Activated naive CD8-positive, alpha-beta T cell treated with anti-CD3 and anti-CD28 coated beads, Interleukin-2, amount 10 ng/mL, durations not matched to agents 7 days and 5 days (primary cell): ENCODE measurements around the gene TAS2R40. TPM values are rescaled to one million over a fixed set of nuclear protein-coding genes. Genes with fewer than 3 reads are reported as not detected.
"Not testable (repeated sequence)": the region's sequence is repeated elsewhere in the genome, so short reads cannot be mapped to it uniquely, and the experiment has no call there.

Experiments used
- ATAC-seq: fragments of 150-1000 bp; cut with Tn5 transposase; one replicate; pipeline ENCODE4 v1.10.0; 2021; ENCODE audit warnings: low read depth, moderate library complexity
- POLR2A ChIA-PET: fragments of 350-600 bp; sonication (Branson Sonifier 250); formaldehyde crosslinking; loops from one replicate; lab custom pipeline; 2021; ENCODE audit warnings: antibody characterized with exemption; lab: Charles Lee
- DNase-seq: peaks from one replicate; pipeline ENCODE4 v3.0.0; 2021
- H3K27ac Mint-ChIP-seq: one replicate; pipeline ENCODE4 v1.8.0; 2022; ENCODE audit warnings: mild to moderate bottlenecking, mixed read lengths
- H3K27me3 Mint-ChIP-seq: one replicate; pipeline ENCODE4 v1.8.0; 2022; ENCODE audit warnings: mild to moderate bottlenecking, moderate library complexity, mixed read lengths
- H3K36me3 Mint-ChIP-seq: one replicate; pipeline ENCODE4 v1.8.0; 2021; ENCODE audit warnings: mild to moderate bottlenecking, mixed read lengths
- H3K4me1 Mint-ChIP-seq: one replicate; pipeline ENCODE4 v1.8.0; 2021; ENCODE audit warnings: mixed read lengths
- H3K4me3 Mint-ChIP-seq: one replicate; pipeline ENCODE4 v1.8.0; 2022; ENCODE audit warnings: mild to moderate bottlenecking, moderate library complexity, mixed read lengths
- H3K9me3 Mint-ChIP-seq: one replicate; pipeline ENCODE4 v1.8.0; 2021; ENCODE audit warnings: mixed read lengths
- total RNA-seq, 2 experiments: library from RNA; stranded (reverse); gene quantifications; one replicate each; pipeline ENCODE4 v1.2.3, GENCODE V29; 2021

TAS2R40 gene
- total RNA-seq, 2 experiments from 2014 or later = not detected

GRCh38 chr7:143210541-143210940, 11.3 kb upstream of the TAS2R40 start:
- no peaks in the 10 kb centered on the region for H3K36me3 Mint-ChIP-seq
- no peak for DNase-seq
- H3K27ac Mint-ChIP-seq = no peak overlapping the region
- ATAC-seq = no peak
- H3K27me3 Mint-ChIP-seq = peaks cover 4% of the 10 kb centered on the region
- no peaks in the 10 kb centered on the region for H3K9me3 Mint-ChIP-seq
- no peak overlapping the region for H3K4me3 Mint-ChIP-seq
- POLR2A ChIA-PET = no interaction called here
- H3K4me1 Mint-ChIP-seq = peaks cover 8% of the 10 kb centered on the region

GRCh38 chr7:143213478-143213877, 8.4 kb upstream of the TAS2R40 start:
- H3K9me3 Mint-ChIP-seq, H3K4me3 Mint-ChIP-seq, H3K4me1 Mint-ChIP-seq, DNase-seq, POLR2A ChIA-PET, H3K36me3 Mint-ChIP-seq, H3K27ac Mint-ChIP-seq, ATAC-seq: not testable (repeated sequence)
- H3K27me3 Mint-ChIP-seq = peaks cover 12% of the 10 kb centered on the region

- POLR2A ChIA-PET = interaction anchor here (0.7 kb wide), 1 partner anchor 212 kb away, joined by 4 read pairs; no protein-coding TSS in a partner anchor
- peak; percentile 43 for DNase-seq
- no peaks in the 10 kb centered on the region for H3K9me3 Mint-ChIP-seq
- peaks cover 11% of the 10 kb centered on the region for H3K27me3 Mint-ChIP-seq
- peak; percentile 60 for ATAC-seq
- no peaks in the 10 kb centered on the region for H3K4me1 Mint-ChIP-seq
- no peak overlapping the region for H3K27ac Mint-ChIP-seq
- H3K4me3 Mint-ChIP-seq = no peak overlapping the region
- H3K36me3 Mint-ChIP-seq = no peaks in the 10 kb centered on the region
Observed at GRCh38 chr7:143214789-143215679, 6.8 kb upstream of the TAS2R40 start.

- no peak for DNase-seq
- no peaks in the 10 kb centered on the region for H3K9me3 Mint-ChIP-seq
Observed at GRCh38 chr7:143216151-143216550, 5.7 kb upstream of the TAS2R40 start.

GRCh38 chr7:143216686-143217085, 5.2 kb upstream of the TAS2R40 start:
- Mint-ChIP-seq H3K27me3 (peaks cover 16% of the 10 kb centered on the region), H3K9me3 (no peaks in the 10 kb centered on the region), H3K4me3 (no peak overlapping the region), H3K27ac (no peak overlapping the region), H3K4me1 (no peaks in the 10 kb centered on the region), H3K36me3 (no peaks in the 10 kb centered on the region)
- ATAC-seq (no peak), DNase-seq (no peak)
- POLR2A ChIA-PET = no interaction called here

More at GRCh38 chr7:143216151-143216550, 5.7 kb upstream of the TAS2R40 start:
- Mint-ChIP-seq H3K36me3 (no peaks in the 10 kb centered on the region), H3K4me1 (no peaks in the 10 kb centered on the region), H3K27me3 (peaks cover 12% of the 10 kb centered on the region), H3K4me3 (no peak overlapping the region), H3K27ac (no peak overlapping the region)
- POLR2A ChIA-PET = no interaction called here
- ATAC-seq = no peak

- ATAC-seq (no peak), DNase-seq (no peak)
- Mint-ChIP-seq H3K27me3 (peaks cover 22% of the 10 kb centered on the region), H3K36me3 (no peaks in the 10 kb centered on the region), H3K9me3 (no peaks in the 10 kb centered on the region), H3K4me1 (no peaks in the 10 kb centered on the region), H3K27ac (no peak overlapping the region), H3K4me3 (no peak overlapping the region)
- POLR2A ChIA-PET = no interaction called here
Observed at GRCh38 chr7:143217806-143218205, 4.0 kb upstream of the TAS2R40 start.

GRCh38 chr7:143221286-143221685, 551 bp upstream of the TAS2R40 start:
- Mint-ChIP-seq H3K27me3 (peaks cover 29% of the 10 kb centered on the region), H3K36me3 (no peaks in the 10 kb centered on the region), H3K27ac (no peak overlapping the region), H3K4me3 (no peak overlapping the region), H3K4me1 (no peaks in the 10 kb centered on the region), H3K9me3 (no peaks in the 10 kb centered on the region)
- POLR2A ChIA-PET = no interaction called here
- ATAC-seq = no peak
- no peak for DNase-seq

- DNase-seq (no peak), ATAC-seq (no peak)
- POLR2A ChIA-PET = no interaction called here
- Mint-ChIP-seq H3K4me3 (no peak overlapping the region), H3K27me3 (peaks cover 26% of the 10 kb centered on the region), H3K27ac (no peak overlapping the region), H3K36me3 (no peaks in the 10 kb centered on the region), H3K4me1 (no peaks in the 10 kb centered on the region), H3K9me3 (no peaks in the 10 kb centered on the region)
Observed at GRCh38 chr7:143222782-143223181, 945 bp downstream of the TAS2R40 start.

GRCh38 chr7:143223784-143224183, 1.9 kb downstream of the TAS2R40 start:
- ATAC-seq = no peak
- DNase-seq = no peak

GRCh38 chr7:143225047-143225446, 3.2 kb downstream of the TAS2R40 start:
- DNase-seq (no peak), ATAC-seq (no peak)
- Mint-ChIP-seq H3K4me3 (no peak overlapping the region), H3K27ac (no peak overlapping the region), H3K27me3 (peaks cover 25% of the 10 kb centered on the region), H3K36me3 (no peaks in the 10 kb centered on the region), H3K4me1 (no peaks in the 10 kb centered on the region), H3K9me3 (no peaks in the 10 kb centered on the region)
- POLR2A ChIA-PET = no interaction called here

More at GRCh38 chr7:143223784-143224183, 1.9 kb downstream of the TAS2R40 start:
- no peak overlapping the region for H3K4me3 Mint-ChIP-seq
- H3K27me3 Mint-ChIP-seq = peaks cover 27% of the 10 kb centered on the region
- no peak overlapping the region for H3K27ac Mint-ChIP-seq
- H3K36me3 Mint-ChIP-seq = no peaks in the 10 kb centered on the region
- no peaks in the 10 kb centered on the region for H3K4me1 Mint-ChIP-seq
- H3K9me3 Mint-ChIP-seq = no peaks in the 10 kb centered on the region
- POLR2A ChIA-PET = no interaction called here

- no peaks in the 10 kb centered on the region for H3K4me1 Mint-ChIP-seq
- no peak overlapping the region for H3K27ac Mint-ChIP-seq
- H3K27me3 Mint-ChIP-seq = peaks cover 24% of the 10 kb centered on the region
- ATAC-seq = no peak
- no peaks in the 10 kb centered on the region for H3K36me3 Mint-ChIP-seq
- H3K4me3 Mint-ChIP-seq = no peak overlapping the region
- no peaks in the 10 kb centered on the region for H3K9me3 Mint-ChIP-seq
- POLR2A ChIA-PET = no interaction called here
- DNase-seq = no peak
Observed at GRCh38 chr7:143227806-143228205, 6.0 kb downstream of the TAS2R40 start.

GRCh38 chr7:143229054-143229790, 7.4 kb downstream of the TAS2R40 start:
- Mint-ChIP-seq H3K27ac (no peak overlapping the region), H3K36me3 (no peaks in the 10 kb centered on the region), H3K4me3 (no peak overlapping the region), H3K4me1 (no peaks in the 10 kb centered on the region), H3K27me3 (peaks cover 27% of the 10 kb centered on the region), H3K9me3 (no peaks in the 10 kb centered on the region)
- ATAC-seq (no peak), DNase-seq (no peak)
- POLR2A ChIA-PET = no interaction called here

- H3K27me3 Mint-ChIP-seq = peaks cover 23% of the 10 kb centered on the region
- POLR2A ChIA-PET = no interaction called here
- H3K4me1 Mint-ChIP-seq = no peaks in the 10 kb centered on the region
- H3K27ac Mint-ChIP-seq = no peak overlapping the region
- ATAC-seq (no peak), DNase-seq (no peak)
- H3K36me3 Mint-ChIP-seq = no peaks in the 10 kb centered on the region
- H3K9me3 Mint-ChIP-seq = no peaks in the 10 kb centered on the region
- no peak overlapping the region for H3K4me3 Mint-ChIP-seq
Observed at GRCh38 chr7:143230602-143231457, 9.0 kb downstream of the TAS2R40 start.
